Ramos (cell line): ENCODE results near the gene SSTR4.
"Not testable (repeated sequence)": the region's sequence is repeated elsewhere in the genome, so short reads cannot be mapped to it uniquely, and the experiment has no call there.

Source experiments
- in situ Hi-C: fragments of 300-500 bp; cut with MboI; formaldehyde crosslinking; loops from one replicate; pipeline ENCODE4 v1.14.3; 2022; ENCODE audit warnings: low sequenced_read_pairs; ENCODE audit not compliant: unreplicated experiment

SSTR4 gene

DNA sequence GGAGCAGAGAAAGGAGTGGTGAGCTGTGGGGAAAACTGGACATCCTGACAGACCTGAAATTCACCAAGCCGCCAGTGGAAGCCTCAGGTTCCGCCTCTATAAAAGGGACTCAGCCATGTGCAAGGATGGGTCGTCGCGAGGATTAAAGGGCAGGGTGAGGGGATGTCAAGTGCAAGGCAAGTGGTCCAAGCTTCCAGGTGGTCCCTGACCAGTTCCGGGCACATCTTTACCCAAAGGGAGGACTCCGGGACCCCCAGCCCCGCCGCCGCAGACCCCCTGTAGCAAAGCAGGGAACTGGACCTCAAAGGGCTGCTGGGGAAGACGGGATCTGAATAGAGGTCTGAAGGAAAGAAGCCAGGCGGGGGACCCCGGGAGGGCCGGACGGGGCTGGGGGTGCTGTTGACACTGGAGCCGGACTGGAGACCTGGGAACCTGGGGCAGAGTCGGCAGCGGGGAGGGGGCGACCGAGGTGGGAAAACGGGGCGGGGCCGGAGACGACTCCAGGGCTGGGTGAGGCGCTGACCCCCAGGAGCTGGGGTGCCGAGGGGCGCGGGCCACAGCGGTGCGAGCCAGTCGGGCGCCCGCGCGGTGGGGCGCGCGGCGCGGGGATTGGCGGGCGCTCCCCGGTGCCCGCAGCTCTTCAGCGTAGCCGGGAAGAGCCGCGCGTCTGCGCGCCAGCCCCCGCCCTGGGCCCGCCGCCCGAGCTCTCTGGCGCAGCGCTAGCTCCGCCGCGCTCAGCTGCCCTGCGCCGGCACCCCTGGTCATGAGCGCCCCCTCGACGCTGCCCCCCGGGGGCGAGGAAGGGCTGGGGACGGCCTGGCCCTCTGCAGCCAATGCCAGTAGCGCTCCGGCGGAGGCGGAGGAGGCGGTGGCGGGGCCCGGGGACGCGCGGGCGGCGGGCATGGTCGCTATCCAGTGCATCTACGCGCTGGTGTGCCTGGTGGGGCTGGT is at the start of gene SSTR4:
Gene SSTR4 (plus strand): TSS at position 592 of the 951 bp plus-strand sequence. CDS start 172 bp downstream, at position 764.
- in situ Hi-C loops: no loop called here

DNA sequence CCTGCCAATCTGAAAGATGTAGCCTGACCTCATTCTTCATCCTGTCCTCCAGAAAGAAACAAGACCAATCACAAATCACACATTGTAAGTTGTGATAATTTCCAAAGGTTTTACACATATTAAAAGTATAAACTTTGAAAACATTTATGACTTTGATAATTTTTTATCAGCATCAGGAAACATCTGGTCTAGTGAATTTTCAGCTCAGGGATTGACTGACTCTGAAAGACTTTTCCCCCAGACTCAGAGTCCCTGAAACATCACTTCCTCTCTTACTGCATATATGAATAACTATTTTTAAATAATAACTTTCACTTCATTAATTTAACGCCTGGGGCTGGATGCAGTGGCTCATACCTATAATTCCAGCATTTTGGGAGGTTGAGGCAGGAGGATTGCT is 48.5 kb upstream of the SSTR4 start:
- in situ Hi-C loops: no loop called here

GRCh38 chr20:22991424-22991823 is 43.7 kb upstream of the SSTR4 start:
- in situ Hi-C loops: not testable (repeated sequence)

- in situ Hi-C loops: no loop called here
These were observed 41.3 kb upstream of the SSTR4 start for GRCh38 chr20:22993823-22994222.

DNA sequence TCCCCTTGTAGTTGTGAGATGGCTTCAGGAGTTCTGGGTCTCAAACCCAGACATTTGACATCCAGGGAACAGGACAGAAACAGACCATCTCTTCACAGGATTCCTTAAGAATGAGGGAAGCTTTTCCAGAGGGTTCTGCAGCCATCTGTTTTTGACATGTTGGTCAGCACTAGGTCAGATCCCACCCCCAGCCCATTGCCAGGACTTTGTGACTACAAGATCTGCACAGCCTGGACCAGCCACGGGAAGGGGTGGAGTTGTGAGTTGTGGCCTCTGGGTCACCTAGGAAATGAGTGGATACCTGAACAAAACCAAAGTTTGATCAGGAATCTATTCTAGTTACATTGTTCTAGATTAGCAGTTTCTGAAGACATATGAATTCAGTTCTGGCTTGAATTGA is 39.2 kb upstream of the SSTR4 start:
- in situ Hi-C loops: no loop called here

DNA sequence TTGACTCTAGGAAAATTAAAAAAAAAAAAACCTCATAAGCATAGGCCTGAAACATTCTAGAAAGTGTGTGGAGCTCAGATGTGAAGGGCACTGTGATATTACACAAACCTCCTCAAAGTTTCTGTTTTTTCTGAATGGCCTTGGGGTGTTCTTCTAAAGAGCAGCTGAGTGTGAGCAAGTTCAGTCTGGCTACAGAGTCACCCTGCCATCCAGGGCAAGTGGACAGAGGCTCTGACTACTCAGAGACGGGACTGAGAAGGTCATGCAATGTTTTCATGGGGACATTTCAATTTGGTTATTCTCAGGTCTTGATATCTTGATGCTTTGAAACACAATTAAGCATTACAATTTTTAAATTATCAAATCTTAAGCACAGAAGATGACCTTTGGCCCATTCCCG is 36.6 kb upstream of the SSTR4 start:
- in situ Hi-C loops: no loop called here

- in situ Hi-C loops: no loop called here
These were observed 35.4 kb upstream of the SSTR4 start for GRCh38 chr20:22999756-23000155.

- in situ Hi-C loops: no loop called here
These were observed 34.7 kb upstream of the SSTR4 start for GRCh38 chr20:23000232-23000947.

GRCh38 chr20:23002276-23002675 is 32.8 kb upstream of the SSTR4 start:
- in situ Hi-C loops: no loop called here

- in situ Hi-C loops: no loop called here
These were observed 32.0 kb upstream of the SSTR4 start for GRCh38 chr20:23003077-23003635.

DNA sequence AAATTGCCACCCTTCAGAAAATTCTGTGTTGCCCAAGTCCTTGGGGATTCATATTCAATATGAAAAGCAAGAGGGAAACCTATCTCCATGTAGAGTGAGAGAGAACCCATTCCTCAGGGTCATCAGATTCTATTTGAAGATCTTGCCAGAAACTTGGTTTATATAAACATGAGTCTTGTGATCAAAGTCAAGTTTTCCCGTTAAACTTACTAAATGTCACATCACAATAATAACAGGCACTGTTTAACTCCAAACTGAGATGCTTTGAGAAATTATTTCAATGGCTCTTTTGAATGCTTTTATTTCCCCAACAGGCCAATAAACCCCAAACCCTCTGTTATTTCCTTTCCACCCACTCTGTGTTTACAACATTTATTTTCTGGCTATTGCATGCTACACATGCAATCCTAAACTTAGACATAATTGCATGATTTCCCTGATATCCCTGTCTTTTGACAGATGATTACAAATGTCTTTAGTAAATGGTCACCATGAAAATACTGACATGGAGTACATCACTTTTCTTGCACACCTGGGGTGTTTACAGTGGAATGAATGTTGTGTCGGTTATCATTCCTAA is 31.1 kb upstream of the SSTR4 start:
- in situ Hi-C loops: no loop called here

DNA sequence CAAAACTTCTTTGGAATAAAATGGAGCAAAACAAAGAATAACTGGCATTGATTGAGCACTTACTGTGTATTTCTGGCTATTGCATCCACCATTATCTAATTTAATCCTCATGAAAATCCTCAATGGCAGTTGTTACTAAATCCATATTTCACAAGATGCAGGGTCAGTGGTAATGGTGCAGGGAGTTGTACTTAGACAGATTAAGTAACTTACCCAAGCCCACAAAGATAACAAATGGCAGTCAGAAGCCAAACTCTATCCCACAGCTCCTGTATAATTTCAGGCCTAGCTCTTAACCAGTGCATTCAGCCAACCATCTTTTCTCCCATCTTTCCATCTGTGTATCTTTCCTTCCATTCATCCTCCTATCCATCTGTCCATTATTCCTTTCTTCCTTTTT is 29.3 kb upstream of the SSTR4 start:
- in situ Hi-C loops: no loop called here

DNA sequence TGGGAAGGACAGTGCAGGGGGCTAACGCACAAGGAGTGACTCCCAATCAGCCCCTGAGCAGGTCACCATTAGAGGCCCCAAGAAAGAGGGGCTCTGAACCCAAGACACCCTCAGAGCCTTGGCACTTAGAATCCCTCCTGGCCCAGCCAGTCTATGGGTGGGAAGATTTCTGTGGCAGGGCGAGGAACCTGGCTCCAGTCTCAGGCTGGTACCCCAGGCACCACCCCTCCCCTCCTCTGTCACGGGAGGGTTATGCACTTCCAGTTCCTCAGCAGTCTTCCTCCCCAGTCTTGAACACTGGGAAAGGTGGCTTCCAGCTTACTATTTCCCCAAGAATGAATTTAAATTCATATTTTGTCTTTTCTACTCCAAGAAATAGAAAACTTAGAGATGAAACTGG is 27.6 kb upstream of the SSTR4 start:
- in situ Hi-C loops: no loop called here

GRCh38 chr20:23007886-23008655 is 27.0 kb upstream of the SSTR4 start:
- in situ Hi-C loops: no loop called here

DNA sequence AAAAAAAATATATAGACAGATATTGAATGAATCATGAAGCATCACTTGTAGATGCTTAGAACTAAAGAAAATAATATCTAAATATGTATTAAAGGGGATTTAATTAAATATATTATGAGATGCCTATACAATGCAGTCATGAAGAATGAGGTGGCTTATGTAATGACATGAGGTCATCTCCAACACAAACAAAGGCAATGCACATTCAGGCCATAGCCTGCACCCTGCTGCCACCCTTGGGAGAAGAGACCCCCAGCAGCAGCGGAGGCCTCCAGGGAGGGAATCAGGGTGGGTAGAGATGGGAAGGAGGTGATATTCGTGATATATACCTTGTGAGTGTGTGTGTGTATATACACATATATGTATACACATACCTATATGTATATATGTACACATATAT is 26.4 kb upstream of the SSTR4 start:
- in situ Hi-C loops: no loop called here

DNA sequence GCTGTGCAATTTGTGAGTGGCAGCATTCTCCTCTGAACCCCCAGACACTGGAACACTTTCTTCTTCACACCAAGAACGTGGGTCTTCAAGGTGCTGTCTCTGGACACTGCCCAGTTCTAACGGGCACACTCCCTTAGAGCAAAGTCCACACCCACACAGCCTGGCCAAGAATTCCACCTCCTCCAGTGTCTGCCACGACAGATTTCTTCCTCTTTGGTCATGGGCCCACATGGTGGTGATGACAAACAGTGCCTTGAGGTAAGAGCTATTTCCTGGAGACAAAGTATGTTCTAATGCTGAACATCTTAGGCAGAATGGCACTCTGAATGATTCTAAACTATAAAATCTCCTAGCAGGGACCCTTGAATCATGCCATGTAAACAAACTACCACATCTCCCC is 25.5 kb upstream of the SSTR4 start:
- in situ Hi-C loops: no loop called here

DNA sequence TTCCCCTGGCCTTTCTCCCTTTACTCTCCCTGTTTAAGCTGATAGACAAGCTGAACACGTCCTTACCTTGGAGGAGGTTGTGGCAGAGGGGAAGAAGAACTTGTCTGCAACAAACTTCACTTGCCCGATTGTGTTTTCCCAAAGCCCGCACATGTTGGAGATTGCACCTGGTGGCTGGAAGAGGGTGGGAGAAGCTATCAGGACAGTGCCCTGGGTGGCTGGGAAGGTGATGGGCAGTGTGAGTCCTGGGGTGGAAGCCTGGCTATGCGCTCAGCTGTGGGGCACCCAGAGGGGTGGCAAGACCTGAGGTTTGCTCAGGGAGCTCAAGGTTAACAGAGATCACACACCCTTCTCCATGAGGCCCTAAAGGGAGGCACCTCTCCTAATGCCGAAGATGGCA is 25.0 kb upstream of the SSTR4 start:
- in situ Hi-C loops: no loop called here

- in situ Hi-C loops: no loop called here
These were observed 23.9 kb upstream of the SSTR4 start for GRCh38 chr20:23011008-23011721.

- in situ Hi-C loops: no loop called here
These were observed 21.7 kb upstream of the SSTR4 start for GRCh38 chr20:23013429-23013828.
